WTC11 (cell line): Measurements from ENCODE around the gene GRM3. TPM values are rescaled to one million over a fixed set of nuclear protein-coding genes. Genes with fewer than 3 reads are reported as not detected.

Experiments used
- ATAC-seq: fragments of 200-7000 bp; cut with Tn5 transposase; 2 replicates; pipeline ENCODE4 v1.10.0; 2021; ENCODE audit warnings: mild to moderate bottlenecking, moderate library complexity
- CTCF ChIA-PET: fragments of 300-600 bp; sonication (Branson Sonifier 250); formaldehyde crosslinking; loops from one replicate; lab custom pipeline; 2021; ENCODE audit warnings: antibody characterized with exemption; lab: Charles Lee
- POLR2A ChIA-PET: fragments of 350-600 bp; sonication (Branson Sonifier 250); formaldehyde crosslinking; loops from one replicate; lab custom pipeline; 2021; ENCODE audit warnings: antibody characterized with exemption; lab: Charles Lee
- DNase-seq: peaks from one replicate; pipeline ENCODE4 v3.0.0; 2021; ENCODE audit warnings: low spot score
- H3K27ac Mint-ChIP-seq: 2 replicates; pipeline ENCODE4 v1.8.0; 2021; ENCODE audit warnings: mixed read lengths
- H3K27me3 Mint-ChIP-seq: 2 replicates; pipeline ENCODE4 v1.8.0; 2021; ENCODE audit warnings: low read depth, mild to moderate bottlenecking, moderate library complexity, mixed read lengths
- H3K36me3 Mint-ChIP-seq: 2 replicates; pipeline ENCODE4 v1.8.0; 2021; ENCODE audit warnings: mixed read lengths
- H3K4me1 Mint-ChIP-seq: 2 replicates; pipeline ENCODE4 v1.8.0; 2022; ENCODE audit warnings: mixed read lengths
- H3K4me3 Mint-ChIP-seq: 2 replicates; pipeline ENCODE4 v1.8.0; 2021; ENCODE audit warnings: mild to moderate bottlenecking, moderate library complexity, mixed read lengths
- H3K9me3 Mint-ChIP-seq: 2 replicates; pipeline ENCODE4 v1.8.0; 2021; ENCODE audit warnings: mixed read lengths
- ATF2 ChIP-seq: sonication (generic); formaldehyde crosslinking; IDR thresholded peaks from 2 replicates; pipeline ENCODE4 v1.8.1; 2022; ENCODE audit warnings: low read depth, missing genetic modification reagents, borderline replicate concordance
- CDX4 ChIP-seq: fragments of 250-450 bp; sonication (Bioruptor Pico); IDR thresholded peaks from 2 replicates; pipeline ENCODE4 v1.9.0; 2021; ENCODE audit warnings: moderate library complexity, mild to moderate bottlenecking, inconsistent platforms, borderline replicate concordance
- E2F1 ChIP-seq: sonication (generic); formaldehyde crosslinking; IDR thresholded peaks from 2 replicates; pipeline ENCODE4 v1.8.0; 2022; ENCODE audit warnings: mild to moderate bottlenecking, missing genetic modification reagents
- ELF4 ChIP-seq: sonication (generic); formaldehyde crosslinking; IDR thresholded peaks from 2 replicates; pipeline ENCODE4 v1.8.1; 2022; ENCODE audit warnings: low read depth, mild to moderate bottlenecking, moderate library complexity, missing genetic modification reagents
- FOXJ3 ChIP-seq: sonication (generic); formaldehyde crosslinking; IDR thresholded peaks from 2 replicates; pipeline ENCODE4 v1.9.0; 2021; ENCODE audit warnings: missing genetic modification reagents, mild to moderate bottlenecking, borderline replicate concordance
- FOXP1 ChIP-seq: sonication (generic); formaldehyde crosslinking; IDR thresholded peaks from 2 replicates; pipeline ENCODE4 v1.8.0; 2022; ENCODE audit warnings: missing genetic modification reagents, mild to moderate bottlenecking, moderate library complexity, borderline replicate concordance
- FOXP4 ChIP-seq: sonication (generic); formaldehyde crosslinking; IDR thresholded peaks from 2 replicates; pipeline ENCODE4 v1.8.0; 2022; ENCODE audit warnings: mild to moderate bottlenecking, missing genetic modification reagents
- IRF1 ChIP-seq: sonication (generic); formaldehyde crosslinking; IDR thresholded peaks from 2 replicates; pipeline ENCODE4 v1.8.0; 2023; ENCODE audit warnings: missing genetic modification reagents
- IRF2 ChIP-seq: sonication (generic); formaldehyde crosslinking; IDR thresholded peaks from 2 replicates; pipeline ENCODE4 v1.8.0; 2022; ENCODE audit warnings: low read depth, missing genetic modification reagents, borderline replicate concordance
- KAT7 ChIP-seq: sonication (generic); formaldehyde crosslinking; IDR thresholded peaks from 2 replicates; pipeline ENCODE4 v1.8.1; 2023; ENCODE audit warnings: missing genetic modification reagents, mild to moderate bottlenecking, borderline replicate concordance
- MAX ChIP-seq: sonication (generic); formaldehyde crosslinking; IDR thresholded peaks from 2 replicates; pipeline ENCODE4 v1.8.0; 2022; ENCODE audit warnings: mild to moderate bottlenecking, missing genetic modification reagents
- MLX ChIP-seq: sonication (generic); formaldehyde crosslinking; IDR thresholded peaks from 2 replicates; pipeline ENCODE4 v1.8.1; 2023; ENCODE audit warnings: mild to moderate bottlenecking, missing genetic modification reagents, moderate library complexity
- NFE2L1 ChIP-seq: sonication (generic); formaldehyde crosslinking; IDR thresholded peaks from 2 replicates; pipeline ENCODE4 v1.8.1; 2023; ENCODE audit warnings: missing genetic modification reagents
- NR1H2 ChIP-seq: sonication (generic); formaldehyde crosslinking; IDR thresholded peaks from 2 replicates; pipeline ENCODE4 v1.9.0; 2021; ENCODE audit warnings: mild to moderate bottlenecking, moderate library complexity, missing genetic modification reagents
- NR3C1 ChIP-seq: sonication (generic); formaldehyde crosslinking; conservative IDR thresholded peaks from 2 replicates; pipeline ENCODE4 v1.8.1; 2023; ENCODE audit warnings: low read depth, mild to moderate bottlenecking, missing genetic modification reagents
- RELA ChIP-seq: sonication (generic); formaldehyde crosslinking; IDR thresholded peaks from 2 replicates; pipeline ENCODE4 v1.8.1; 2022; ENCODE audit warnings: missing genetic modification reagents, mild to moderate bottlenecking, borderline replicate concordance
- RORB ChIP-seq: fragments of 250-450 bp; sonication (Bioruptor Pico); IDR thresholded peaks from 2 replicates; pipeline ENCODE4 v1.9.0; 2021; ENCODE audit warnings: mild to moderate bottlenecking
- SMAD4 ChIP-seq: sonication (generic); formaldehyde crosslinking; IDR thresholded peaks from 2 replicates; pipeline ENCODE4 v1.8.0; 2022; ENCODE audit warnings: mild to moderate bottlenecking, missing genetic modification reagents
- TEAD1 ChIP-seq: sonication (generic); formaldehyde crosslinking; IDR thresholded peaks from 2 replicates; pipeline ENCODE4 v1.8.0; 2022; ENCODE audit warnings: mild to moderate bottlenecking, missing genetic modification reagents
- TP53 ChIP-seq: sonication (generic); formaldehyde crosslinking; IDR thresholded peaks from 2 replicates; pipeline ENCODE4 v1.8.1; 2023; ENCODE audit warnings: mild to moderate bottlenecking, missing genetic modification reagents
- USF1 ChIP-seq: sonication (generic); formaldehyde crosslinking; IDR thresholded peaks from 2 replicates; pipeline ENCODE4 v1.8.0; 2022; ENCODE audit warnings: mild to moderate bottlenecking, missing genetic modification reagents
- ZMAT4 ChIP-seq: fragments of 250-450 bp; sonication (Bioruptor Pico); IDR thresholded peaks from 2 replicates; pipeline ENCODE4 v1.9.0; 2021; ENCODE audit warnings: mild to moderate bottlenecking
- ZNF232 ChIP-seq: sonication (generic); formaldehyde crosslinking; IDR thresholded peaks from 2 replicates; pipeline ENCODE4 v1.8.0; 2022; ENCODE audit warnings: mild to moderate bottlenecking, missing genetic modification reagents
- ZNF425 ChIP-seq: fragments of 250-450 bp; sonication (Bioruptor Pico); conservative IDR thresholded peaks from 2 replicates; pipeline ENCODE4 v1.9.0; 2021; ENCODE audit warnings: mild to moderate bottlenecking
- total RNA-seq: library from RNA; stranded (reverse); gene quantifications from 3 replicates; pipeline ENCODE4 v1.2.3, GENCODE V29; 2021

GRM3 gene
- total RNA-seq, 1 experiment from 2014 or later = 0.94 TPM

GRCh38 chr7:86788948-86789347, 145.2 kb downstream of the GRM3 start:
- no peak for DNase-seq
- H3K4me1 Mint-ChIP-seq = no peaks in the 10 kb centered on the region
- TF ChIP-seq IRF2 (CRISPR knock-in tag) = no peak
- no peak for TF ChIP-seq TEAD1
- TF ChIP-seq RORB (CRISPR knock-in tag) = no peak
- no peak for TF ChIP-seq FOXJ3 (CRISPR knock-in tag)
- TF ChIP-seq ELF4 = no peak
- no peak for TF ChIP-seq CDX4 (CRISPR knock-in tag)
- no peak for TF ChIP-seq NFE2L1 (CRISPR knock-in tag)
- TF ChIP-seq KAT7 (CRISPR knock-in tag) = no peak
- TF ChIP-seq RELA (CRISPR knock-in tag) = no peak
- no peak for TF ChIP-seq TP53
- no peak for TF ChIP-seq MLX
- TF ChIP-seq MAX (CRISPR knock-in tag) = no peak

GRCh38 chr7:86790383-86790782, 146.7 kb downstream of the GRM3 start:
- CTCF ChIA-PET = no interaction called here
- no peaks in the 10 kb centered on the region for H3K9me3 Mint-ChIP-seq
- no peaks in the 10 kb centered on the region for H3K27me3 Mint-ChIP-seq
- no peaks in the 10 kb centered on the region for H3K36me3 Mint-ChIP-seq
- DNase-seq (no peak), ATAC-seq (no peak)
- POLR2A ChIA-PET = no interaction called here
- H3K4me3 Mint-ChIP-seq = no peak overlapping the region
- H3K27ac Mint-ChIP-seq = no peak overlapping the region
- H3K4me1 Mint-ChIP-seq = no peaks in the 10 kb centered on the region
- TF ChIP-seq SMAD4 (CRISPR knock-in tag) (no peak), NR1H2 (CRISPR knock-in tag) (no peak), ZNF232 (no peak), NR3C1 (CRISPR knock-in tag) (no peak), ATF2 (CRISPR knock-in tag) (no peak), IRF1 (no peak), FOXJ3 (CRISPR knock-in tag) (no peak), ZNF425 (no peak), ZMAT4 (CRISPR knock-in tag) (no peak), E2F1 (CRISPR knock-in tag) (no peak), FOXP4 (CRISPR knock-in tag) (no peak), FOXP1 (CRISPR knock-in tag) (no peak), USF1 (no peak)

More at GRCh38 chr7:86788948-86789347, 145.2 kb downstream of the GRM3 start:
- ATAC-seq = no peak
- Mint-ChIP-seq H3K36me3 (no peaks in the 10 kb centered on the region), H3K4me3 (no peak overlapping the region), H3K27ac (no peak overlapping the region), H3K9me3 (no peaks in the 10 kb centered on the region), H3K27me3 (no peaks in the 10 kb centered on the region)
- POLR2A ChIA-PET = no interaction called here
- CTCF ChIA-PET = interaction anchor here (0.6 kb wide), 1 partner anchor 206 kb away, joined by 3 read pairs; no protein-coding TSS in a partner anchor
